K562 treated with DMSO at 1 percent for 48 hours (cell line): ENCODE measurements around the gene GPR45. TPM values are rescaled to one million over a fixed set of nuclear protein-coding genes. Genes with fewer than 3 reads are reported as not detected.

ENCODE experiments used
- total RNA-seq: library from RNA; unstranded; fragments of 300-600 nt; gene quantifications from 2 replicates; pipeline ENCODE4 v1.2.3, GENCODE V29; 2022; ENCODE audit warnings: low replicate concordance; ENCODE audit errors: extremely low read depth

The GPR45 gene, protein sequence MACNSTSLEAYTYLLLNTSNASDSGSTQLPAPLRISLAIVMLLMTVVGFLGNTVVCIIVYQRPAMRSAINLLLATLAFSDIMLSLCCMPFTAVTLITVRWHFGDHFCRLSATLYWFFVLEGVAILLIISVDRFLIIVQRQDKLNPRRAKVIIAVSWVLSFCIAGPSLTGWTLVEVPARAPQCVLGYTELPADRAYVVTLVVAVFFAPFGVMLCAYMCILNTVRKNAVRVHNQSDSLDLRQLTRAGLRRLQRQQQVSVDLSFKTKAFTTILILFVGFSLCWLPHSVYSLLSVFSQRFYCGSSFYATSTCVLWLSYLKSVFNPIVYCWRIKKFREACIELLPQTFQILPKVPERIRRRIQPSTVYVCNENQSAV
- total RNA-seq: not detected in 2 replicates

DNA sequence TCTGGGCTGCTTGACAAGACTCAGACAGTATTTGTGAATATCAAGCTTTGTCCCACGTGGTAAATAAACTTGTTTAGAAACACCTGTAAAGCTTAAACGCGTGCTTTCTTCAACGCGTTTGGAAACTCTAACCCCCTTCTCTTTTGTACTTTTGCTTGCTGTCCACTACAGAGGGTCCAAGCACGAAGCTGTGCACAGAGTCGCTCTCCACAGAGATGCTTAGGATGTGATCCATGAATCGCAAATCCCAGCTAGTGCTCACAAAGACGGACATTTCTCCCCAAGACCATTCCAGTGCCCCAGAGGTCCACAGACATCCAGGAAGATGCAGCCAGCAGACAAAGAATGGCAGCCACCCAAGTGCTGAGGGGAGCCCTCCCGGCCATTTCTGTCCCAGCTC, at the start of gene GPR45:
Gene GPR45 (plus strand): TSS at position 301 of the 400 bp plus-strand sequence. CDS start 116 bp downstream, outside the sequence.

Other genes starting within 250 kb of the GPR45 start
- gene MRPS9, start 203.7 kb upstream of the GPR45 start, total RNA-seq: not detected in 2 replicates
- not detected in 2 replicates for gene TGFBRAP1, start 88.0 kb downstream of the GPR45 start, total RNA-seq
- not detected in 2 replicates for gene C2orf49, start 95.8 kb downstream of the GPR45 start, total RNA-seq
- not detected in 2 replicates for gene FHL2, start 157.3 kb downstream of the GPR45 start, total RNA-seq